Keratinocyte (primary cell): ENCODE data around the gene STRBP. TPM values are rescaled to one million over a fixed set of nuclear protein-coding genes. Genes with fewer than 3 reads are reported as not detected.

ENCODE experiments used
- DNase-seq: peaks from one replicate; pipeline ENCODE4 v3.0.0-alpha.2; 2011; ENCODE audit warnings: low read depth, missing footprints, low spot score
- FAIRE-seq: peaks from 2 replicates; lab custom pipeline; 2011; peaks lifted over from hg19 to GRCh38; lab: Jason Lieb, UNC
- H2AFZ ChIP-seq: 2 replicates; pipeline ENCODE4 v1.6.0; 2012; ENCODE audit warnings: low read length, control low read depth, inconsistent platforms; ENCODE audit not compliant: control insufficient read depth
- H3K27ac ChIP-seq: 2 replicates; pipeline ENCODE4 v1.5.1; 2011; ENCODE audit warnings: low read length; ENCODE audit not compliant: control insufficient read depth, insufficient read depth
- H3K27me3 ChIP-seq: 3 replicates; pipeline ENCODE4 v1.6.0; 2011; ENCODE audit warnings: low read length; ENCODE audit not compliant: control insufficient read depth, insufficient read depth; ENCODE audit errors: extremely low read depth
- H3K36me3 ChIP-seq, 2 experiments: 2 replicates in 1 of 2; 3 replicates in 1 of 2; pipeline ENCODE4 v1.5.1; 2011; ENCODE audit warnings: low read length in 2 of 2, mild to moderate bottlenecking in 1 of 2; ENCODE audit not compliant: control insufficient read depth in 2 of 2, insufficient read depth in 2 of 2; ENCODE audit errors: extremely low read depth in 1 of 2
- H3K4me1 ChIP-seq: 3 replicates; pipeline ENCODE4 v1.5.1; 2011; ENCODE audit warnings: low read length; ENCODE audit not compliant: control insufficient read depth, insufficient read depth; ENCODE audit errors: extremely low read depth
- H3K4me2 ChIP-seq: 3 replicates; pipeline ENCODE4 v1.6.0; 2011; ENCODE audit warnings: low read depth, low read length; ENCODE audit not compliant: control insufficient read depth, insufficient read depth; ENCODE audit errors: extremely low read depth
- H3K4me3 ChIP-seq, 3 experiments: fragments of 200-600 bp in 1 of 3; sonication (generic) in 1 of 3; 2 replicates in 2 of 3; 3 replicates in 1 of 3; pipeline ENCODE4 v1.5.1; 2011 to 2016; ENCODE audit warnings: low read length in 3 of 3, mild to moderate bottlenecking in 3 of 3, control low read depth in 2 of 3, inconsistent platforms in 1 of 3, low read depth in 1 of 3, mixed read lengths in 1 of 3, mixed run types in 1 of 3, moderate library complexity in 1 of 3; ENCODE audit not compliant: control insufficient read depth in 2 of 3, insufficient read depth in 2 of 3; ENCODE audit errors: extremely low read depth in 1 of 3
- H3K79me2 ChIP-seq: 2 replicates; pipeline ENCODE4 v1.6.0; 2012; ENCODE audit warnings: low read length; ENCODE audit not compliant: control insufficient read depth, insufficient read depth
- H3K9ac ChIP-seq: 3 replicates; pipeline ENCODE4 v1.6.0; 2011; ENCODE audit warnings: low read length; ENCODE audit not compliant: control insufficient read depth, insufficient read depth; ENCODE audit errors: extremely low read depth
- H3K9me1 ChIP-seq: 3 replicates; pipeline ENCODE4 v1.6.0; 2011; ENCODE audit warnings: low read length; ENCODE audit not compliant: control insufficient read depth, insufficient read depth; ENCODE audit errors: extremely low read depth
- H3K9me3 ChIP-seq: 2 replicates; pipeline ENCODE4 v1.5.1; 2012; ENCODE audit warnings: low read depth, low read length; ENCODE audit not compliant: control insufficient read depth
- H4K20me1 ChIP-seq: 3 replicates; pipeline ENCODE4 v1.6.0; 2011; ENCODE audit warnings: low read length; ENCODE audit not compliant: control insufficient read depth, insufficient read depth; ENCODE audit errors: extremely low read depth
- CTCF ChIP-seq, 3 experiments: IDR thresholded peaks in 1 of 3; conservative IDR thresholded peaks in 1 of 3; optimal IDR thresholded peaks in 1 of 3; 2 replicates in 2 of 3; 3 replicates in 1 of 3; pipeline versions ENCODE3 to v1.5.1; 2011; ENCODE audit warnings: low read length in 3 of 3, mild to moderate bottlenecking in 3 of 3, moderate library complexity in 2 of 3, control low read depth in 1 of 3, inconsistent platforms in 1 of 3; ENCODE audit not compliant: insufficient read depth in 2 of 3; ENCODE audit errors: extremely low read depth in 1 of 3
- EZH2 ChIP-seq: IDR thresholded peaks from one replicate; pipeline ENCODE4 v1.6.1; 2012; ENCODE audit warnings: inconsistent platforms, mild to moderate bottlenecking, low read length, moderate library complexity
- dilution Hi-C: fragments of 300-500 bp; cut with MboI; formaldehyde crosslinking; loops from one replicate; pipeline ENCODE4 v1.7.0; 2020; ENCODE audit warnings: low sequenced_read_pairs; ENCODE audit not compliant: extremely low pct_ligation_motif_present
- polyA plus RNA-seq, 5 experiments: library from polyadenylated mRNA; depleted of rRNA in 3 of 5; stranded (reverse) in 3 of 5; stranded (forward) in 1 of 5; unstranded in 1 of 5; fragments of >200 nt; gene quantifications; 1 replicate in 1 of 5; 2 replicates in 3 of 5; 3 replicates in 1 of 5; pipeline versions ENCODE4 v1.2.1 to v1.2.3, GENCODE V29; 2011 to 2012; ENCODE audit warnings: missing spikeins in 2 of 5, low read depth in 1 of 5, low replicate concordance in 1 of 5

The STRBP gene
- polyA plus RNA-seq, 1 donor (not counting 4 experiments of a cell fraction or from before 2014, with no cell fraction given), result 11.3 TPM

- DNase-seq, result no peak
- FAIRE-seq, result no peak
- no peak overlapping the region for H3K9ac ChIP-seq
- H3K27ac ChIP-seq, result no peak overlapping the region
- H2AFZ ChIP-seq, result no peak overlapping the region
- H3K4me3 ChIP-seq, result no peak overlapping the region
- H3K4me1 ChIP-seq, result no peaks in the 10 kb centered on the region
- no peaks in the 10 kb centered on the region for H3K79me2 ChIP-seq
- H3K9me1 ChIP-seq, result no peaks in the 10 kb centered on the region
- H3K9me3 ChIP-seq, result no peaks in the 10 kb centered on the region
- no peaks in the 10 kb centered on the region for H3K36me3 ChIP-seq
- TF ChIP-seq CTCF (optimal IDR thresholded peaks at IDR 0.05 in 1 of 3, IDR thresholded peaks at IDR 0.05 in 1 of 3, conservative IDR thresholded peaks at IDR 0.05 in 1 of 3; ENCODE audit: extremely low read depth in 1 of 3, insufficient read depth in 2 of 3, low read length in 3 of 3), result no peak
- no peak for TF ChIP-seq EZH2
- H3K4me2 ChIP-seq, result no peak overlapping the region
- no peaks in the 10 kb centered on the region for H4K20me1 ChIP-seq
- dilution Hi-C loops, result no loop called here
- H3K27me3 ChIP-seq, result no peaks in the 10 kb centered on the region
These were observed 32.2 kb upstream of the STRBP start for GRCh38 chr9:123300554-123300953.

- dilution Hi-C loops, result no loop called here
- Histone ChIP-seq H3K36me3 (no peaks in the 10 kb centered on the region), H3K27ac (no peak overlapping the region), H3K4me1 (no peaks in the 10 kb centered on the region), H4K20me1 (no peaks in the 10 kb centered on the region), H2AFZ (no peak overlapping the region), H3K4me2 (no peak overlapping the region), H3K27me3 (no peaks in the 10 kb centered on the region), H3K9ac (no peak overlapping the region), H3K9me3 (no peaks in the 10 kb centered on the region), H3K9me1 (no peaks in the 10 kb centered on the region), H3K79me2 (no peaks in the 10 kb centered on the region), H3K4me3 (no peak overlapping the region)
- FAIRE-seq (no peak), DNase-seq (no peak)
- no peak for TF ChIP-seq EZH2
- no peak for TF ChIP-seq CTCF (optimal IDR thresholded peaks at IDR 0.05 in 1 of 3, IDR thresholded peaks at IDR 0.05 in 1 of 3, conservative IDR thresholded peaks at IDR 0.05 in 1 of 3; ENCODE audit: extremely low read depth in 1 of 3, insufficient read depth in 2 of 3, low read length in 3 of 3)
These were observed 31.3 kb upstream of the STRBP start for GRCh38 chr9:123299558-123300126.
